Adrenal gland (tissue), 5 donors: ENCODE data around the gene AGO3.

Source experiments
- CTCF ChIP-seq, 6 experiments: fragments of 450-650 bp in 4 of 6; fragments of 200-600 bp in 2 of 6; sonication (generic) in 1 of 6; IDR thresholded peaks; 1 replicate in 5 of 6; 2 replicates in 1 of 6; pipeline versions ENCODE4 v1.5.1 to v1.8.0; 2016 to 2021; ENCODE audit warnings: antibody characterized with exemption in 6 of 6, mild to moderate bottlenecking in 2 of 6, moderate library complexity in 1 of 6
- POLR2A ChIP-seq, 2 donors: fragments of 450-650 bp; IDR thresholded peaks; one replicate each; pipeline ENCODE4 v1.6.1; 2017; ENCODE audit warnings: antibody characterized with exemption in 2 of 2, mild to moderate bottlenecking in 2 of 2, moderate library complexity in 1 of 2
- donor health status: DM: no; HTN: no; CAD: no.

DNA sequence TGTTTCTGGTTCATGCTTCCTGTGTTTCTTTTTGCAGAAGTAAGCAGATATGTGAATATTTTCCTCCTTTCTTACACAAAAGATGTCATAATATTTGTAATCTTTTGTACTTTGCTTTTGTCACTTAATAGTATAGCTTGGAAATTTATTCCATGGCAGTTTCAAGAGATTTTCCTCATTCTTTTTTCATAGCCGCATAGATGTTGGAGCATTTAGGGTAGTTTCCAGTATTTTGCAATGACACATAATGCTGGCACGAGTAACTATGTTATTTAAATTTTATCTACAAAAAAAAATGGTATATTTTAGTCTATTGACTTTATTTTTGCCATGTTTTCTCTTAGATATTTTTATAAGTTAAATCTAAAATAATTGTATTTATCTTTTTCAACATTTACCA, 40.7 kb downstream of the AGO3 start:
- no peak for TF ChIP-seq CTCF (IDR thresholded peaks at IDR 0.05)
- no peak for TF ChIP-seq POLR2A (IDR thresholded peaks at IDR 0.05)
